ENCODE measurements around the gene LMBR1.

GRCh38 chr7:156903232-156903909 is 10.4 kb upstream of the LMBR1 start:
- no peak for TF ChIP-seq FOXM1 (IDR thresholded peaks at IDR 0.05; ENCODE audit: borderline replicate concordance)
- TF ChIP-seq ELF4 (IDR thresholded peaks at IDR 0.05), result no peak
- TF ChIP-seq SUZ12 (IDR thresholded peaks at IDR 0.05), result no peak
- TF ChIP-seq NFRKB (IDR thresholded peaks at IDR 0.05), result no peak
- TF ChIP-seq SP1 (IDR thresholded peaks at IDR 0.05), result no peak
- TF ChIP-seq TARDBP (IDR thresholded peaks at IDR 0.05), result no peak
- TF ChIP-seq FOXA1 (IDR thresholded peaks at IDR 0.05), result no peak
- no peak for TF ChIP-seq FOXK2 (IDR thresholded peaks at IDR 0.05)
- no peak for TF ChIP-seq LEF1 (IDR thresholded peaks at IDR 0.05; ENCODE audit: borderline replicate concordance)
